SW 1271 (cell line): ENCODE results near the gene AASDH.
"Not testable (repeated sequence)": the region's sequence is repeated elsewhere in the genome, so short reads cannot be mapped to it uniquely, and the experiment has no call there.

Source experiments
- DNase-seq, 2 experiments: peaks; one replicate each; lab custom pipeline; 2025; lab: John Stamatoyannopoulos, UW

Gene AASDH

GRCh38 chr4:56400560-56400959, 13.3 kb upstream of the AASDH start:
- DNase-seq, result no peak

- no peak for DNase-seq
Measured at GRCh38 chr4:56391270-56391669, 4.0 kb upstream of the AASDH start.

DNA sequence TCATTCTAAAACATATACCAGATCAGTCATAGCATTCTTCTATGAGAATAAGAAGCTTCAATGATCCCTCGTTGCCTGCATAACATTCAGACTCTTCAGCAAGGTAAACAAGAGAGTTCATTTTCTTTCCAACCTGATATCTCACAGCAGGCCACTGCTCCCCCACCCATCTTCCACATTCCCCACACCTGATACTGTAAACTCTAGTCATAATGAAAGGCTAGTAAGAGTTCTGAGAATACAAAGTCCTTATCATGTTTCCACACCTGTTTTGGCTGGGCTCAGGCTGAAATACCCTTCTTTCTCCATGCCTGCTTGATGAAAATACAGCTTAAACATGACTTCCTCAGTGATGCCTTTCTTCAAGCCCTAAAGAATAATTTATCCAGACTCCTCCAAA, 2.3 kb upstream of the AASDH start:
- no peak for DNase-seq

DNA sequence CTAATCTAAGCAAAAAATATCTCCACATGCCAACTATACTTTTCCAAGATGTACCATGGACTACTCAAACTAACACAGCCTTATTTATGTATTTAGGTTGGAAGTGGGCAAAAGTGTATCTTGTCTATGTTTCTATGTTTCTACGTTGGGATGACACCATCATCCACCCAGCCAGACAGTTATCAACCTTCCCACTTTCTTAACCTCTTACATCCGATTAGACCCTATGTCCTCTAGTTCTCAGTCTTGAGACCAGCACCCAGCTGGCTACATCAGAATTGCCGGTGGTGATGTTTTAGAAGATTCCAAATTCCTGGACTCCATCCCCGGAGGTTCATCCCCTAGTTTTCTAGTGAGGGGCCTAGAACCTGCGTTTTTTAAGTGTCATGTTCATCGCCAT, 1.0 kb upstream of the AASDH start:
- no peak for DNase-seq

DNA sequence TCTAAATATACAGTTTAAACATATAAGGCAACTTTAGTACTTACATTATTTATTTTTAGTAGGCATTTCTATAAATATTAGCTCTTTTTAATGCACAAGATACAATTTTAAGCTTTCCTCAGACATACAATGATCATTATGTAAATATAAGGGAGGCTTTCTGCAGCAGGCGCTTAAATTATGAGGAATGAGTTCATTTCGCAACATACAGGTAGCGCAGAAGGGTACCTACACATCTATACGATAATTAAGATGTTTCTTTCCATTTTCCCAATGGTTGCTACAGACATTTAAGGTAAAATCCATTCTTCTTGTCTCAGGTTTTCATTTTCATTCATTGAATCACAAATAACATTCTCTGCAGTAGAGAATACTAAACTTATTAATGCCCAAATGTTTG, 1.2 kb downstream of the AASDH start:
- no peak for DNase-seq

DNA sequence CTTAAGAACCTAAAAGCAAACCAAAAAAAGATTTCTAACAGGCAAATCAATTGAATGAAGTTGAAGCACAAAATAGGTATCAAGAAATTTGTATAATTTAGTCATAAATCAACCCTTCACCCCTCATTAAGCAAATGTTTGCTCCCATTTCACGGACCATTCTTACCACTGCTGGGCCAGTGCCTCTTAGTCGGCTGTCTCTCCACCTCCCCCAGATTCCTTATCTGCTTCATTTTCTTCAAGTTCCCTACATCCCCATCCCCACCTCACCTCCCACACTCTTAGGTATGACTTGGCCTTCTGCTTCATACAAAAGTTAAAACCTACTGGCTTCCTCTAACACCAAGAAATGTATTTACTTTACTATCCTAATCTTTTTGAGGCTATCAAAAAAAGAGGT, 11.8 kb downstream of the AASDH start:
- no peak for DNase-seq

GRCh38 chr4:56374956-56375355, 12.3 kb downstream of the AASDH start:
- no peak for DNase-seq

- no peak for DNase-seq
Measured at GRCh38 chr4:56372774-56373173, 14.5 kb downstream of the AASDH start.

DNA sequence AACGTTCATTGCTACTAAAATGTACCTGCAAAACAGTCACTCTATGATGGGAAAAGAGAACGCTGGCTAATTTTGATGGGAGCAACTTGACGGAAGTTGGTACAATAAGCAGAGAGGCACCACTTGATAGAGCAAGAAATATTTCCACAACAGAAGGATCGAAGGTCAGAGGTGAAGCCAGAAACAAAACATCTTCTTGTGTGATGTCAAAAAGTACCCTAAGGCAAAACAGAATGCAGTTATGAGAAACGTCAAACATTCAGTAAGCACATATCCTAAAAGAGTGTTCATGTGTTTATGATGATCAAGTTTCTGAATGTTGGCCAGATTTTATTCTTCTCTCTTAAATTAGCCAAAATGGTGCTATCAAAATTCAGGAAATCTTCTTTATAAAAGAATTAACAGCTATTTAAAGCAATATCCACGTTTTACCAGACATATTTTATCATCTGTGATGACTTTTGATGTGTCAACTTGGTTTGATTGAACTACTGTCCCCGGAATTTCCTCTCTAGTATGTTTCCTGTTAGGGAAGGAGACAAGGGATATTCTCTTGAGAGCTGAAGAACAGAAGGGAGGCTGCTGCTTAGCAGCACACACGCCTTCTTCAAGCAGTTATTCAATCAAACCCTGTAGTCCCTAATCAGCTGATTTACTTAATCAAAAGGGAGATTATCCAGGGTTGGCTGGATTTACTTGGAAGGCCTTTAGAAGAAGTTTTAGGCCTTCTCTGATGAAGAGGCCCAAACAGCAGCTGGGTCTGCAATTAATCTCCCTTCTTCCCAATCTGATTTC, 15.7 kb downstream of the AASDH start:
- no peak for DNase-seq

GRCh38 chr4:56370377-56370776, 16.9 kb downstream of the AASDH start:
- no peak for DNase-seq

GRCh38 chr4:56362981-56363380, 24.3 kb downstream of the AASDH start:
- DNase-seq, result not testable (repeated sequence)

DNA sequence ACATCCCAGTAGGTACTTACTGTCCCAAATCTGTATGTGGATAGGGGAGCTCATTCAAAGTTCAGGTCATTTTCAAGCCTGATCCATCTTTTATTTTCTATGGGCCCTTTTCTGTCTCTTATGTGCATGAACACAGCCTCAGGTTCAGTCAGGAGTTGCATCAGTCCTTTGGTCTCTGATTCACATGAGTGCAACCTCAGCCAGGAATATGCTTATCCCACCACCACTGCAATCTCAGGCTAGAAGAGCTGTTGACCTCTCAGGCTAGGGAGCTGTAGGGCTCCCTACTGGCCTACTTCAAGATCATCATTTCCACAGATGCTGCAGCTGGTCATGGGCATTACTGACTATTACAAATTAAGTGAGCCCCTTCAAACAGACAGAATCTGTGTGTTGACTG, 27.2 kb downstream of the AASDH start:
- DNase-seq, result no peak

- DNase-seq, result no peak
Measured at GRCh38 chr4:56356650-56357049, 30.6 kb downstream of the AASDH start.

DNA sequence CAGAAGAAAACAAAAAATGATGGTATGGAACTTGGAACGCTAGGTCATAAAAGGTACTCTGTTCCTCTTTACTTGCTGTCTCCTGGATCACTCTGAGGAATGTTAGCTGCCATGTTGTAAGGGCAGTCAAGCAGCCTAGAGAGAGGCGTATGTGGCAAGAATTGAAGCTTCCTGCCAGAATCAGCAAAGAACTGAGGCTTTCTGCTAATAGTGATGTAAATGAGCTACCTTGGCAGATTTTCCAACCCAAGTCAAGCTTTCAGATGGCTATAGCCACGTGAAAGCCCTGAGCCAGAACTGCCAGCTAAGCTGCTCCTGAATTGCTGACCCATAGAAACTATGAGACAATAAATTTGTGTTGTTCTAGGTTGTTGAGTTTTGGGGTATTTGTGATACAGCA, 38.7 kb downstream of the AASDH start:
- DNase-seq, result no peak

GRCh38 chr4:56345458-56345857, 41.8 kb downstream of the AASDH start:
- DNase-seq, result no peak

- no peak for DNase-seq
Measured at GRCh38 chr4:56342746-56343145, 44.5 kb downstream of the AASDH start.

- DNase-seq, result no peak
Measured at GRCh38 chr4:56330691-56331090, 56.6 kb downstream of the AASDH start.

DNA sequence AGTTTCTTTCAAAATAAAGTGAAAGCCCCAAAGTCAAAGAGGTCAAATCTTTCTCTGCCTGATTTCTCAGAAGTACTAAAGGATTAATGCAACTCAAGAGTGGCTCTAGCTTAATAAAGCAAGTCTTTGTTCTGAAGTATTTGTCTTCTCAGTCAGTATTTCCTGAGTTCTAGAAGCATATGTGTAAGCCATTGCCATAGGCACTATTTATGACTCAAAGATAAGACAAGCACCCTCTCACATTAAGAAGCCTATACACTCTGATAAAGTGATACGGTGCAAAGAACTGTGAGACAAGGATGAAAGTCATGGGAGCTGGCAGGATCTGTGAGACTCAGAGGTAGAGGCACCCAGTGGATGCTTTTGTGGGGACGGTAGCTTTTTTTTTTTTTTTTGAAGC, 60.9 kb downstream of the AASDH start:
- DNase-seq, result peak in 1 of 2 experiments; percentile 1

GRCh38 chr4:56324011-56324610, 63.2 kb downstream of the AASDH start:
- DNase-seq, result no peak

DNA sequence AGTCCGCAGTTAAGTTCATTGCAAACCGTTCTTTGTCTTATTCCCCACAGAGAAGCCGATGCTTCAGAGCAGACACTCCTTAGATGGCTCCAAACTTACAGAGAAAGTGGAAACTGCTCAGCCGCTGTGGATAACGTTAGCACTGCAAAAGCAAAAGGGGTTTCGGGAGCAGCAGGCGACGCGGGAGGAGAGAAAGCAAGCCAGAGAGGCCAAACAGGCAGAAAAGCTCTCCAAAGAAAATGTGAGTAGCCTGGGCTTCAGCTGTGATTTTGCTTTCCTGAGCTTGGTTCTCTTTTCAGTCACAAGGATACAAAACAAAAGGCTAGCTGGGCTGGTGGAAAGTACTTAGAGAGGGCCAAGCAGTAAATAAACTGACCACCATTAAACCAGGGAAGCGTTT, 64.0 kb downstream of the AASDH start:
- no peak for DNase-seq

DNA sequence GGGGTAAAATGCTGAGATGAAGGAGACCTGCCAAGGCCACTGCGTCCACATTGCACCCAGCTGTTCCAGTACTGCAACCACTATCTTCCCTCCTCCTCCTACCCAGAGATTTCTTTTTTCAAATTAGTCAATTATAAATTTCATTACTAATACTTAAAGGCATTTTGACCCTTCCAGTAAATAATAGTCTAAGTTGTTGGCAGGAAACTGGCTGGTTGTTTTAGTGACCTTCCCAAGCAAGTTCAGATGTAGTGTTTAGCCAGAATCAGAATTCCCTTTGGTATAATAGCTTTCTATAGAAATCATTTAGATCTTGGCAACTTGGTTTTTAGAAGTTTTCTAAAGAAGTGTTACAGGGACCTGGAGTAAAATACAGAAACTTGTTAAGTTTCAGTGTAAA, 66.0 kb downstream of the AASDH start:
- DNase-seq, result no peak

GRCh38 chr4:56320293-56320692, 67.0 kb downstream of the AASDH start:
- no peak for DNase-seq

- DNase-seq, result no peak
Measured at GRCh38 chr4:56318555-56318954, 68.7 kb downstream of the AASDH start.

DNA sequence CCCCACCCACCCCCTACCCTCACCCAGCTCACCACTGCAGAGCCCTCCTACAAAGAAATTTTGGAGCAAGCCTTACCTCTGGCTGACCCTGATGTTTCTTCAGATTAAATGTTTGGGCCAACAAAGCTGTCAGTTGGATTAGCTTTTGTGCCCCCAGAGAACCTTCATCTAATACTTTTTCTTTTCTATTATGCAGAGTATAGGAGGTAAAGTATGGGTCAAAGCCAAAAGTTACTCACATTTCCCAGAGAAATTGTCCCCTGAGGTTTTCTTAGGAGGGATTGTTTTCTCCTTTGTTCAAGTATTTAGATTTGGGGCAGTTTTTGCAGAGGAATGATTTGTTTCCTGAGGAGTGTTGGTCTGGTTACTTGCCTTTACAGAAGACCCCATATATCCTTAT, 69.5 kb downstream of the AASDH start:
- no peak for DNase-seq
